LNCaP clone FGC (cell line): Measurements from ENCODE around the gene PRRC2C.

Source experiments
- DNase-seq: peaks from one replicate; pipeline ENCODE4 v3.0.0-alpha.2; 2011; ENCODE audit warnings: low read depth
- H3K4me3 ChIP-seq: 2 replicates; pipeline ENCODE4 v1.5.1; 2011; ENCODE audit warnings: mild to moderate bottlenecking, low read depth, low read length, control low read depth
- TF ChIP-seq, protein P1 (sequence below): IDR thresholded peaks from 2 replicates; pipeline ENCODE4 v1.5.1; 2012; ENCODE audit warnings: mild to moderate bottlenecking; ENCODE audit not compliant: control insufficient read depth, insufficient read depth; ENCODE audit errors: extremely low read depth

The PRRC2C gene

GRCh38 chr1:171467626-171468025 lies 17.7 kb upstream of the PRRC2C start:
- TF ChIP-seq, protein P1, sequence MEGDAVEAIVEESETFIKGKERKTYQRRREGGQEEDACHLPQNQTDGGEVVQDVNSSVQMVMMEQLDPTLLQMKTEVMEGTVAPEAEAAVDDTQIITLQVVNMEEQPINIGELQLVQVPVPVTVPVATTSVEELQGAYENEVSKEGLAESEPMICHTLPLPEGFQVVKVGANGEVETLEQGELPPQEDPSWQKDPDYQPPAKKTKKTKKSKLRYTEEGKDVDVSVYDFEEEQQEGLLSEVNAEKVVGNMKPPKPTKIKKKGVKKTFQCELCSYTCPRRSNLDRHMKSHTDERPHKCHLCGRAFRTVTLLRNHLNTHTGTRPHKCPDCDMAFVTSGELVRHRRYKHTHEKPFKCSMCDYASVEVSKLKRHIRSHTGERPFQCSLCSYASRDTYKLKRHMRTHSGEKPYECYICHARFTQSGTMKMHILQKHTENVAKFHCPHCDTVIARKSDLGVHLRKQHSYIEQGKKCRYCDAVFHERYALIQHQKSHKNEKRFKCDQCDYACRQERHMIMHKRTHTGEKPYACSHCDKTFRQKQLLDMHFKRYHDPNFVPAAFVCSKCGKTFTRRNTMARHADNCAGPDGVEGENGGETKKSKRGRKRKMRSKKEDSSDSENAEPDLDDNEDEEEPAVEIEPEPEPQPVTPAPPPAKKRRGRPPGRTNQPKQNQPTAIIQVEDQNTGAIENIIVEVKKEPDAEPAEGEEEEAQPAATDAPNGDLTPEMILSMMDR: no peak
- H3K4me3 ChIP-seq: no peak overlapping the region
- DNase-seq: no peak

GRCh38 chr1:171468120-171468750 lies 17.1 kb upstream of the PRRC2C start:
- DNase-seq: no peak
- TF ChIP-seq, protein P1: no peak
- H3K4me3 ChIP-seq: no peak overlapping the region

- TF ChIP-seq, protein P1: no peak
- no peak overlapping the region for H3K4me3 ChIP-seq
- DNase-seq: no peak
These were observed 14.6 kb upstream of the PRRC2C start for GRCh38 chr1:171470726-171471125.

- TF ChIP-seq, protein P1: no peak
- DNase-seq: no peak
- no peak overlapping the region for H3K4me3 ChIP-seq
These were observed 13.1 kb upstream of the PRRC2C start for GRCh38 chr1:171472183-171472647.

GRCh38 chr1:171476829-171477228 lies 8.5 kb upstream of the PRRC2C start:
- no peak overlapping the region for H3K4me3 ChIP-seq
- TF ChIP-seq, protein P1: no peak
- no peak for DNase-seq

DNA sequence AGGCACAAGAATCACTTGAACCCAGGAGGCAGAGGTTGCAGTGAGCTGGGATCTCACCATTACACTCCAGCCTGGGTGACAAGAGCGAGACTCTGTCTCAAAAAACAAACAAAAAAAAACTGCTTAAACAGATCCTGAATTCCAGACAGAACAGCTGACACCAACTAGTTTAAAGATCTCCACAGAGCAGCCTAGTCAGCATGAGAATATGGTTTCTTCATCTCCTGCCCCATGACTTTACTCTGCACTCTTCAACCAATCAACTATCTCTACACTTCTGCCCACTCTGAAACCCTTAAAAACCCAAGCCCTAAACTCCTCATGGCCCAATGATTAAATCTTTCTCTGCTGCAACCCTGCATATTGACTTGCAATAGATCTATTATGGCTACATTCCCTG lies 7.5 kb upstream of the PRRC2C start:
- H3K4me3 ChIP-seq: no peak overlapping the region
- DNase-seq: no peak
- TF ChIP-seq, protein P1: no peak

GRCh38 chr1:171480035-171480434 lies 5.3 kb upstream of the PRRC2C start:
- TF ChIP-seq, protein P1: no peak
- no peak for DNase-seq
- H3K4me3 ChIP-seq: no peak overlapping the region
